ENCODE measurements around the gene NAA30. TPM values are rescaled to one million over a fixed set of nuclear protein-coding genes. Genes with fewer than 3 reads are reported as not detected.
A peak's percentile ranks its signal among the peaks of the same experiment; 100 is the strongest.

NAA30 gene
- total and polyA plus RNA-seq, 9 of the 15 experiments (the other 6 are each of a cell fraction or from before 2014, with no cell fraction given) = 2.2 to 8.0 (median 6.9) TPM

DNA sequence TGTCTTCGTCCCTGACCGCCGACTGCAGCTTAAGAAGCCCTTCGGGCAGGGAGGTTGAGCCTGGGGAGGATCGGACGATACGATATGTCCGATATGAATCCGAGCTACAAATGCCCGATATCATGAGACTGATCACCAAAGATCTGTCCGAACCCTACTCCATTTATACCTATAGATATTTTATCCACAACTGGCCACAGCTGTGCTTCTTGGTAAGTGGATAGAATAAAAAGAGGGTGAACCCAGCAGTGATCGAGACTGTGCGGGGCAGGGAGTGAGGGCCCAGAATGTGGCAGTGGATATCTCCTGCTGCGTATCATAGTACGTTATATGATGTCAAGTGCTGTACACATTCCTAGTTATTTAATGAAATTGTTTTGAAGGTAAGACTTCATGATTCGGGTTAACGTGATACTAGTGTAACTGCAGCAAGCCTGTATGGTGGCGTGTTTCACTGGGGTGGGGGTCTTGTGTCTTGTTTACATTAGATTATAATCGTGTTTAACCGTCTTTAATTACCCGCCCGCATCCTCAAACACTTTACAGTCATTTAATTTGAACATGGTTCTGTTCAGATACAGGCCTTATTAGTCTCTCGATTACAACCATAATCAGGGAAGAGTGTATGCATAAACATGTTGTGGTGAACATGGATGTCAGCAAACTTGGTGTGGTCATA lies 1.3 kb downstream of the NAA30 start:
- WGBS (ENCODE audit: insufficient coverage, low coverage, missing lambda C conversion rate) = 2% methylated on average over 19 of the region's 23 CpGs
- FAIRE-seq (no peak), ATAC-seq (peak; percentile 56), DNase-seq (ENCODE audit: extremely low read depth in 1 of 4, low spot score in 3 of 4) (peak in 2 of 4 experiments; percentile 7 to 11)
- POLR2A ChIA-PET = interaction anchor here (1.0 to 2.2 kb wide), 2 partner anchors 10 to 14 kb away, joined by 3 to 7 read pairs; no protein-coding TSS in a partner anchor
- in situ Hi-C loops (cut with MboI) = no loop called here
- H4K20me1 ChIP-seq (replicated peaks; ENCODE audit: control insufficient read depth, insufficient read depth, low read length) = no peaks in the 10 kb centered on the region
- H3K27me3 ChIP-seq (ENCODE audit: control insufficient read depth in 2 of 2, insufficient read depth in 2 of 2, low read length in 2 of 2) = no peaks in the 10 kb centered on the region
- CTCF ChIA-PET (ENCODE audit: low intra/inter-chr PET ratio) = no interaction called here
- peak overlapping the region; percentile 65 to 92 for H3K9ac ChIP-seq (ENCODE audit: insufficient read depth in 1 of 2, low read depth in 2 of 2, low read length in 2 of 2)
- TF ChIP-seq, protein P1, sequence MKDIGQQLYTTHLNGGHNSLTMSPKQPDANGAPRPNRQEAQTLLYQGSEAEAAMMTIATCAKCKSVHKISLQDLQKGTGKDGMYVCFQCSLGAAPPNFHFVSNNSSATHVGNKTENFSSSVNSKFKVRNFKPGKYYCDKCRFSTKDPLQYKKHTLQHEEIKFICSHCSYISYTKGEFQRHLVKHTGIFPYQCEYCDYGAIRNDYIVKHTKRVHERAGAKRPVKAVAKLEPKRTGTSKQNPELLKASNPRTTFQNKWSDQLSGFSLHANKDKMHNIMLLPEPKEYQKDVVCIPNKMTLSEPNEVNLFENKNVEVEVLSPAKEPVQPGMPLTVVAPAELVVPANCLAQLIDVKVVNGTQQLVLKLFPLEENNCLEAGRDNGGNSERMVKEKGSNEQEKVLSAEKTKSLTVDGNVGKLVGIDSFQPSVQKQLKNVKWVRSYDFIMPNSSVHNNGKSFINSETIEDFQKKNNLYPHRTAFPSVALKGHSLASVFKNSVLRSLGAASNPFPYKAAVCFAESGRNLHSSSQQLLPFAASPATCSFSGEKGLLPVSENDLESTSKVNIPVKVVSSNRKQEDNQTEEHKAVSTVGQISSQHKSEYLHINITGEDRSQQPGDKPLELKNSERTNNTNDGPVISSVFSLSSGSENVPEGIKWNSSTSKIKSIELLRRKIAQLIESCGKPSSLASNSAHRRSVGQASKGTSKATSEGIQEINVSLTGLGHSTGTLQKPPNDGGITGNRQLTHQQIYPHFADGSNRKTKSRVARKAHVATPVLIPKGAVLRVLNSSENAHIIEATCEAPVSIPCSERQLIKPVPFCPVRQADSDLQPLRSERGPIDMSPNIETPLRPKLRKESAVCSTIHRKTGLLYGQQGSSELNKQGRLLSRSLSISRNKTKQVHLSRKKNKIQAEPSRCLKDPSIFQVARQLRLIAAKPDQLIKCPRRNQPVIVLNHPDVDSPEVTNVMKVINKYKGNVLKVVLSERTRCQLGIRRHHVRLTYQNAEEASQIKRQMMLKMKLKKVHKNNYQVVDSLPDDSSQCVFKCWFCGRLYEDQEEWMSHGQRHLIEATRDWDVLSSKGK (CRISPR knock-in tag; IDR thresholded peaks at IDR 0.05) = no peak
- no peak for TF ChIP-seq LCOR (CRISPR knock-in tag; IDR thresholded peaks at IDR 0.05)
- TF ChIP-seq RAD21 (CRISPR knock-in tag; conservative IDR thresholded peaks at IDR 0.05 in 1 of 2, IDR thresholded peaks at IDR 0.05 in 1 of 2) = no peak
- TF ChIP-seq KLF13 (tag; IDR thresholded peaks at IDR 0.05; ENCODE audit: borderline replicate concordance, low read depth) = no peak
- TF ChIP-seq RBBP5 (IDR thresholded peaks at IDR 0.05; ENCODE audit: borderline replicate concordance, insufficient read depth, low read length, poor library complexity, severe bottlenecking) = peak; percentile 9
- TF ChIP-seq RFX1 (IDR thresholded peaks at IDR 0.05) = no peak
- no peak for TF ChIP-seq GATA2 (CRISPR knock-in tag; IDR thresholded peaks at IDR 0.05)
- no peak for TF ChIP-seq PHF20 (IDR thresholded peaks at IDR 0.05; ENCODE audit: partially characterized antibody)
- peak; percentile 65 to 93 for TF ChIP-seq FOXA3 (CRISPR knock-in tag; conservative IDR thresholded peaks at IDR 0.05 in 1 of 2, IDR thresholded peaks at IDR 0.05 in 1 of 2)
- TF ChIP-seq HDAC2 (IDR thresholded peaks at IDR 0.05) = no peak
- TF ChIP-seq, protein P2, sequence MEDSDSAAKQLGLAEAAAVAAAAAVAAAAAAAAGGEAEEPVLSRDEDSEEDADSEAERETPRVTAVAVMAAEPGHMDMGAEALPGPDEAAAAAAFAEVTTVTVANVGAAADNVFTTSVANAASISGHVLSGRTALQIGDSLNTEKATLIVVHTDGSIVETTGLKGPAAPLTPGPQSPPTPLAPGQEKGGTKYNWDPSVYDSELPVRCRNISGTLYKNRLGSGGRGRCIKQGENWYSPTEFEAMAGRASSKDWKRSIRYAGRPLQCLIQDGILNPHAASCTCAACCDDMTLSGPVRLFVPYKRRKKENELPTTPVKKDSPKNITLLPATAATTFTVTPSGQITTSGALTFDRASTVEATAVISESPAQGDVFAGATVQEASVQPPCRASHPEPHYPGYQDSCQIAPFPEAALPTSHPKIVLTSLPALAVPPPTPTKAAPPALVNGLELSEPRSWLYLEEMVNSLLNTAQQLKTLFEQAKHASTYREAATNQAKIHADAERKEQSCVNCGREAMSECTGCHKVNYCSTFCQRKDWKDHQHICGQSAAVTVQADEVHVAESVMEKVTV (CRISPR knock-in tag; IDR thresholded peaks at IDR 0.05) = no peak
- H3K79me2 ChIP-seq (ENCODE audit: control insufficient read depth, insufficient read depth, low read length) = peaks cover 45% of the 10 kb centered on the region
- H3K9me1 ChIP-seq (ENCODE audit: control insufficient read depth, insufficient read depth, low read length) = no peaks in the 10 kb centered on the region
- intact Hi-C loops (cut with micrococcal nuclease) = no loop called here
- H3K4me2 ChIP-seq (ENCODE audit: insufficient read depth, low read length) = peak overlapping the region; percentile 88
- H3K4me3 ChIP-seq = peak overlapping the region; percentile 77
- H3K9me3 ChIP-seq (replicated peaks; ENCODE audit: control insufficient read depth, insufficient read depth, low read depth, low read length) = no peaks in the 10 kb centered on the region
- TSS peak; percentile 31 for BruUV-seq (replicated peaks)
- peak overlapping the region; percentile 67; the same call in 2 of the 3 replicates for H3K27ac ChIP-seq (ENCODE audit: extremely low read depth, low read depth, low read length)
- H2AFZ ChIP-seq (ENCODE audit: low read depth, low read length) = peak overlapping the region; percentile 68
- peaks cover 10% of the 10 kb centered on the region; the same call in 1 of the 3 replicates for H3K36me3 ChIP-seq (ENCODE audit: control insufficient read depth, insufficient read depth, low read length)
- peaks cover 3 to 13% of the 10 kb centered on the region in 2 experiments; a peak in 4 of 5 replicates for H3K4me1 ChIP-seq (replicated peaks in 1 of 2; ENCODE audit: control insufficient read depth in 2 of 2, insufficient read depth in 2 of 2, low read length in 2 of 2)
